GM12865 (cell line): ENCODE measurements around the gene CSNK1A1.

ENCODE experiments used
- DNase-seq: peaks from one replicate; pipeline ENCODE4 v3.0.0; 2010; ENCODE audit warnings: low read depth
- H3K4me3 ChIP-seq: 2 replicates; pipeline ENCODE4 v1.5.1; 2011; ENCODE audit warnings: mild to moderate bottlenecking, low read depth, low read length, control low read depth
- TF ChIP-seq, protein P1 (sequence below): IDR thresholded peaks from 2 replicates; pipeline ENCODE4 v1.5.1; 2011; ENCODE audit warnings: low read length, control low read depth, low read depth, inconsistent platforms; ENCODE audit not compliant: insufficient read depth; ENCODE audit errors: missing control alignments

CSNK1A1 gene

DNA sequence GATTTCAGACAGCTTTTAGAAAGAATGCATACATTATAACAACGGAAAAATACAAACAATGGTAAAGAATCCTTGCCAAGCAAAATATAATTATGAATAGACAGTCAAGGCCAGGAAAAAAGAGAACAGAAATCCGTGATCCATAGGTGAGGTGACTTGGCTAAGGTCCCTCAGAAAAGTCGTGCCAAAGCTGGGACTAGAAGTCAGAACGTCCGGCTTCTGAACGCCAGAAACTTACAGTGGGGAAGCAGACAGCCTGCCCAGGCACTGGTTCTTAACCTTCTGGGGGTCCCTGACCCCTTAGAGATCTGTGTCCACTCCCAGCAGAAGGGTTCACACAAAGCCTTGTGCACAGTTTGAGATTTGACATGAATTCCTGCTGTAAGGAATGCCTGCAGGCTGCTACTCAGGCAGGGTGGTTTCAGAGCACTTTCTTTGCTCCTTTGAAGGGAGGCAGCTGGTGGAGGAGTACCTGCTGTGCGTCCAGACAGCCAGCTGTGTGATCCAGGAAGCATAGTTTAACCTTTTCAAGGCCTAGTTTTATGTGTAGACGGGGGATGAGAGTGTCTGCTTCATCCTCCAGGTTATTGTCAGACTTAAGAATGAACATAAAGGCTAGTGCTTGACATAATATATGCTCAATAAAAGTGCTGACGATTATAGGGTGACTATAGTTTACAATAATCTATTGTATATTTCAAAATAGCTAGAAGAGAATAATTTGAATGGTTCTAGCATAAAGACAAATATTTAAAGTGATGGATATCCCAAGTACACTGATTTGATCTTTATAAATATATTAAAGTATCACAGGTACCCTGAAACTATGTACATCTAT is 30.9 kb upstream of the CSNK1A1 start:
- no peak for DNase-seq
- TF ChIP-seq, protein P1, sequence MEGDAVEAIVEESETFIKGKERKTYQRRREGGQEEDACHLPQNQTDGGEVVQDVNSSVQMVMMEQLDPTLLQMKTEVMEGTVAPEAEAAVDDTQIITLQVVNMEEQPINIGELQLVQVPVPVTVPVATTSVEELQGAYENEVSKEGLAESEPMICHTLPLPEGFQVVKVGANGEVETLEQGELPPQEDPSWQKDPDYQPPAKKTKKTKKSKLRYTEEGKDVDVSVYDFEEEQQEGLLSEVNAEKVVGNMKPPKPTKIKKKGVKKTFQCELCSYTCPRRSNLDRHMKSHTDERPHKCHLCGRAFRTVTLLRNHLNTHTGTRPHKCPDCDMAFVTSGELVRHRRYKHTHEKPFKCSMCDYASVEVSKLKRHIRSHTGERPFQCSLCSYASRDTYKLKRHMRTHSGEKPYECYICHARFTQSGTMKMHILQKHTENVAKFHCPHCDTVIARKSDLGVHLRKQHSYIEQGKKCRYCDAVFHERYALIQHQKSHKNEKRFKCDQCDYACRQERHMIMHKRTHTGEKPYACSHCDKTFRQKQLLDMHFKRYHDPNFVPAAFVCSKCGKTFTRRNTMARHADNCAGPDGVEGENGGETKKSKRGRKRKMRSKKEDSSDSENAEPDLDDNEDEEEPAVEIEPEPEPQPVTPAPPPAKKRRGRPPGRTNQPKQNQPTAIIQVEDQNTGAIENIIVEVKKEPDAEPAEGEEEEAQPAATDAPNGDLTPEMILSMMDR, result no peak
- no peak overlapping the region for H3K4me3 ChIP-seq

- H3K4me3 ChIP-seq, result peak within 1 kb of the TSS; percentile 39
- TF ChIP-seq, protein P1, result no peak
- peak; percentile 27 for DNase-seq
These were observed 30.1 kb upstream of the CSNK1A1 start, which contains the start of gene ARHGEF37 for GRCh38 chr5:149581192-149581861. TSS of gene ARHGEF37 (plus strand) at chr5:149581498. CDS start at chr5:149597770, 16,272 bp downstream.

DNA sequence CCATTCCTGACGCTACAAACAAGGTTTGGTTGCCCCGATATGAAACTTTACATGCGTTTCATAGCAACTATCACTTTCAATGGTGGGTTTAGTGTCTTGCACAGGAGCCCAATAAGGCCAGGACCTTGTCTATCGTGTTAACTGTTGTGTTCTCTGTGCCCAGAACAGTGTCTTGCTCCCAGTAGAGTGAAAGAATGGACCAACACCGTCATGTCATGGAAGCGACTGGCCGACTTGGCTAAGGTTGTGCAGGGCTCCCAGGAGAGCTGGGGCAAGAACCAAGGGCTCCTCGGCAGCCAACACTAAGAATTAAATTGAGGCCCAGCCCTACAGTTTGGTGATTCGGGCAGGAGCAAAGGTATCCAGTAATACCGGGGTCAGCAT is 29.6 kb upstream of the CSNK1A1 start:
- TF ChIP-seq, protein P1, result no peak
- DNase-seq, result no peak
- peak overlapping the region; percentile 39 for H3K4me3 ChIP-seq

GRCh38 chr5:149578896-149579295 is 27.7 kb upstream of the CSNK1A1 start:
- H3K4me3 ChIP-seq, result no peak overlapping the region
- DNase-seq, result no peak
- TF ChIP-seq, protein P1, result no peak

- TF ChIP-seq, protein P1, result no peak
- H3K4me3 ChIP-seq, result no peak overlapping the region
- peak; percentile 50 for DNase-seq
These were observed 24.8 kb upstream of the CSNK1A1 start for GRCh38 chr5:149576021-149576420.

- no peak for DNase-seq
- H3K4me3 ChIP-seq, result no peak overlapping the region
- TF ChIP-seq, protein P1, result no peak
These were observed 23.9 kb upstream of the CSNK1A1 start for GRCh38 chr5:149575131-149575530.
